DMS53 (cell line): ENCODE data around the gene RELL2.
A peak's percentile ranks its signal among the peaks of the same experiment; 100 is the strongest.

ENCODE experiments used
- DNase-seq: peaks from one replicate; lab custom pipeline; 2025; lab: John Stamatoyannopoulos, UW

Gene RELL2

GRCh38 chr5:141649972-141650371 is 13.2 kb downstream of the RELL2 start:
- DNase-seq = no peak

GRCh38 chr5:141650851-141651727 is 14.3 kb downstream of the RELL2 start, which contains the start of gene FCHSD1:
FCHSD1 (minus strand) TSS chr5:141651418; CDS start chr5:141651368, 50 bp downstream.
- DNase-seq = peak; percentile 89

- peak; percentile 63 for DNase-seq
Observed at GRCh38 chr5:141651728-141652105, 14.9 kb downstream of the RELL2 start.

GRCh38 chr5:141654298-141654697 is 17.5 kb downstream of the RELL2 start:
- DNase-seq = no peak

DNA sequence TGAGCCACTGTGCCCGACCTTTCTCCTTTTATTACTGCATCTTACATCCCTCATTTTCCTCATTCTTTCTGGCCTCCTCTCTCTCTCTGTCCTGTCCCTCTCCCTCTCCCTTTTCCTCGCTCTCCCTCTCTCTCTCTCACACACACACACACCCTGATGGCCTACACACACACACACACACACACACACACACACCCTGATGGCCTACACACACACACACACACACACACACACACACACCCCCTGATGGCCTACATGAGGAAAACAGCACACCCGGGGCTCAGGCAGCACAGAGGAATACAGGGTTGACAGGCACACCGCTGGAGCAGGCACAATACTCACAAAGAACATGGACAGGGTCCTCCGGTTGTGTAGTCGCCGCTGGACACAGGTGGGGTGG is 18.2 kb downstream of the RELL2 start:
- no peak for DNase-seq

GRCh38 chr5:141656396-141656795 is 19.6 kb downstream of the RELL2 start:
- no peak for DNase-seq

GRCh38 chr5:141657404-141657803 is 20.6 kb downstream of the RELL2 start:
- DNase-seq = no peak

GRCh38 chr5:141657937-141658545 is 21.2 kb downstream of the RELL2 start:
- DNase-seq = peak; percentile 82

- no peak for DNase-seq
Observed at GRCh38 chr5:141662028-141662427, 25.2 kb downstream of the RELL2 start.

- DNase-seq = no peak
Observed at GRCh38 chr5:141663506-141663905, 26.7 kb downstream of the RELL2 start.

DNA sequence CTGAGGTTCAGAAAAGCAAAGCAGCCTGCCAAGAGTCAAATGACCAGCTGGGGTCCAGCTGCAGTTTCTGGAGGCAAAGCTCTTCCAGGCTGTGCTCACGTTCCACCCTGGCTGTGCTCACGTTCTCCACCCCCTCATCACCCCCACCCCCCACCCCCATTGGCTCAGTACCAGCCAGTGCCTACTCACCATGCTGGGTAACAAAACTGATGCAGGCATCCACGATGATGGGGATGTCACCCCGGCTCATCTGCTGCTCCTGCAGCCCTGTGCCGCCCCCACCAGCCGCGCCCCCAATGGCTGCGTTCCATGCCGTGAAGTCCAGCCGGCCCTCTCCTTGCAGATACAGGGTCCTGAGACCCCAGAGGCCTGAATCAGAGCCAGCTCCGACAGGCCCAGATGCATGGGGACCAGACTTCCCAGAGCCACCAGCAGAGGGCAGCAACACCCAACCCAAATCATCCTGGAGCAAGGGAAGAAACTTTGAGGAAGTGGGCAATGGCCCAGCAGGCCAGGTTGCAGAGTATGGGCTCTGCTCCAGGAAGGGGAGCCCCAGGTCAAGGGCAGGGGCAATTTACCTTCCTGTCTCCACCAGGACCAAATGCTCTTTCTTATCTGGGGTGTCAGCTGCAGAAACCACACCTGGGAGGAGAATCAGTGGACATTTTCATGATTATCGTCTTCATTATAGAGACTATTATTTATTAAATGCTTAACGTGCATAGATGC is 28.1 kb downstream of the RELL2 start:
- peak; percentile 80 for DNase-seq

DNA sequence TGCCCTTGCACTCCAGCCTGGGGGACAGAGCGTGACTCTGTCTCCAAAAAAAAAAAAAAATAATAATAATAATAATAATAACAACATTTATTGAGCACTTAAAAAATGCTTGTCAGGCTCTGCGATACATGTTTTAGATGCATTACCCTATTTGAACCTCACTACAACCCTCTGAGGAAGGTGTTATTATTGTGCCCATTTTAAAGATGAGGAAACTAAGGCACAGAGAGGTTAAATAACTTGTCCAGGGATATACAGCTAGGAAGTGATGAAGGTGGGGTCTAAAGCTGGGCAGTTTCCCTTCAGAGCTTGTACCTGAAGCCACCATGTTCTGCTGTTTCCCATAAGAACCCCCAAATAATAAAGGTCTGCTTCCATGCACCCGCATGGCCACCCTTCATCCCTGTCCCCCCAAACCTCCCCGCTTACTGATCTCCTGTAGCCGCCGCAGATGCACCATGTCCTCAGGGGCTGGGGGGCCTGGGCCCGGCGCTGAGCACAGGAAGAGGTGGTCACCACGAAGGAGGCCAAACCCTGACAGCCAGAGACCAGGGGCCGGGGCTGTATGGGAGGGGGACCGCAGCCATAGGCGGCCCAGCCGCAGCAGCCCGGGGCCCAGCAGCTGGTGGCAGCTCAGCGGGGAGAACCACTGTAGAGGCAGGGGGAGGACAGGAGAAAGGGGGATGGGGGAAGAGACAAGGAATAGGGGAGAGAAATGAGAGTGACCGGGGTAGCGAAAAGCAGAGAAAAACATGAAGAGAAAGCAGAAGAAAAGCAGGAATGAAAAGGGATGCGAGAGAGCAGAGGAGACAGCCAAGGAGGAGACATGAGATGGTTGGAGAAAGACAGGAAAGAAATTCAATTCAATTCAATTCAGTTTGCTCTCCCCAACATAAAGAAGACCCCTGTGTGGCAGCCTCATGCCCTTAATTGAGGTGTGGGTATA is 29.5 kb downstream of the RELL2 start:
- no peak for DNase-seq

- DNase-seq = no peak
Observed at GRCh38 chr5:141668601-141669265, 31.9 kb downstream of the RELL2 start.

DNA sequence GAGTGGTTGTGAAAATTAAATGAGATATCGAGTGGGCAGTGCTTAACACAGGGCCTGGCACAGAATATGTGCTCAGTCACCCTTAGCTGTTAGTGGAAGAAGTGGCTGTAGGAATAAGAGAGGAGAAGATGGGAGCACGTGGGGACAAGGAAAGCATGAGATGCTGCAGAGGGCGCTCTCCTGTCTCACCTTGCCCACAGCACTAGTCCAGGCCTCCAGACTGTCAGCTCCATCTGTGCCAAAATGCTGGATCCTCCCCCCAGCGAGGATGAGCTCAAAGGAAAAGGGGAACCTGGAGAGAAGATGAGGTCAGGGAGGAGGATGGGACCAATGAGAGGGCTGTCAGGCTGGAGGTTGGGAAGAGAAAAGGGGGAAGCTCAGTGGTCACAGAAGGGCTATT is 32.7 kb downstream of the RELL2 start:
- DNase-seq = no peak

DNA sequence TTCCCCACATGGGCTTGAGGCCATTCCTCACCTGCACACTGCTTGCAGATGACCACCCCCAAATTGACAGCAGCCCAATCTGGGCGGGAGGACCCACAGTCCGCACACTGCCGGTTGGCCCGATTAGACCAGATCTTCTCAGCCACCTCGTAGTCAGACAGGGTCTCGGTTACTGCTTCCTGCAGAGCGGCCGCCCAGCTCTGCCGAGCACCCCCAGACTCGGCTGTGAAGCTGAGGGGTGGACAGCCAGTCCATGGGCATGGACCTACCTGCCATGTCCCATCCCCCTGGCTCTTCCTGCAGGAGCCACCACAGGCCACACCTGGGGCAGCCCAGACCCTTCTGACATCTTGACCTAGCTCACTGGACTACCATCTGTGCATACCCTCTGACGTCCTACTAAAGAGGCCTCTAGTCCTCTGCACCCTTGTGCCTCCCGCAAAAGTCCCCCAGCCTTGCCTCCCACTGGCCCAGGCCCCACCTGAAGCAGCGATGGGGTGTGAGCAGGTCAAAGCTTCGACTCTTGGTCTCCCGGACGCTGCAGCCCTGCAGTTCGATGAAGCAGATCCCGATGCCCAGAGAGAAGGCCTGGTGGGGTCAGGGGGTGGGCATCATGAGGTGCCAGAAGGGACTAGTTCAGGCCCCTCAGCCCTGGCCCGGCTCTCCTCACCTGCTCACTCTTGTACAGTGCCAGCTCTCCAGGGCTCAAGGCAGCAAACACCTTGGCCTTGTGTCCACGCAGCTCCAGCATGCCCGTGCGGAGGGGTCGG is 35.5 kb downstream of the RELL2 start:
- DNase-seq = no peak

- no peak for DNase-seq
Observed at GRCh38 chr5:141672841-141673813, 36.3 kb downstream of the RELL2 start.

DNA sequence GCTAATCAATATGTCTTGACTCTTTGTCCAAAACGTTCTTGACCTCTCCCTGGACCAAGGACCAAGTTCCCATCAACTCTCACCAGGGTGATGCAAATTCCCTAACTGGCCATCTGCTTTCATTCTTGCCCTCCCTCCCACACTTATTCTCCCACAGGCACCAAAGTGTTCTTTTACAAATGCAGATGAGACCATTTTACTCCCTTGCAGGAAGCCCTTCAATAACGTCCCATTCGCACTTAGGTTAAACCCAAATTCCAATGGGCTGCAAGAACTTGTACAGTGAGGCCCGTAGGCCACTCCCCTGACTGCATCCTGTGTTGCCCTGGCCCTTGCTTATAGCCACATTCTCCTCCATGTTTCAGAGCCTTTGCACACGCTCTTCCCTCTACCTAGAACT is 38.0 kb downstream of the RELL2 start:
- DNase-seq = no peak

- no peak for DNase-seq
Observed at GRCh38 chr5:141675672-141676071, 38.9 kb downstream of the RELL2 start.

DNA sequence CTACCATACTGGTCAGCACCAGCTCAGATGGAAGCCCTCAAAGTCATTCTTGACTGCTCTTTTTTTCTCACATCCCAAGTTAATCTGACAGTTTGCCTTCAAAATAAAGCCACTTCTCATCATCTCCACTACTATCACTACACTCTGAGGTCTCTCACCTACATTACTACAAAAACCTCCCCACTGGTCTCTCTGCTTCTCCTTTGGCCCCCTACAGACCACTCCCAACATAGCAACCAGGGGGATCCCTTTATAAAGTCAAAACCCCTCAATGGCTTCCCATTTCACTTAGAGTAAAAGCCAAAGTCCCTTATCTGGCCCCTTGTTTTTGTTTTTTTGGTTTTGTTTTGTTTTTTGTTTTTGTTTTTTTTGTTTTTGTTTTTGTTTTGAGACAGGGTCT is 40.6 kb downstream of the RELL2 start:
- peak; percentile 38 for DNase-seq
